Panc1 (cell line): ENCODE results near the gene ZCCHC24. TPM values are rescaled to one million over a fixed set of nuclear protein-coding genes. Genes with fewer than 3 reads are reported as not detected.

Source experiments
- ATAC-seq: fragments of 200-7000 bp; cut with Tn5 transposase; 2 replicates; pipeline ENCODE4 v1.9.1; 2020; ENCODE audit warnings: mild to moderate bottlenecking, moderate library complexity
- BruUV-seq: library from RNA; stranded (reverse); fragments of 400-500 nt; replicated peaks from 2 replicates; lab custom pipeline; 2021; lab: Mats Ljungman, UMichigan
- CTCF ChIA-PET: fragments of 300-600 bp; sonication (Branson Sonifier 250); formaldehyde crosslinking; loops from one replicate; lab custom pipeline; 2022; ENCODE audit warnings: antibody characterized with exemption; lab: Charles Lee
- POLR2A ChIA-PET: fragments of 300-600 bp; sonication (Branson Sonifier 250); formaldehyde crosslinking; loops from one replicate; lab custom pipeline; 2022; ENCODE audit warnings: antibody characterized with exemption; lab: Charles Lee
- DNase-seq: peaks from one replicate; pipeline ENCODE4 v3.0.0-alpha.2; 2010; ENCODE audit warnings: low read depth, low spot score
- H3K27ac ChIP-seq: 2 replicates; pipeline ENCODE4 v1.5.1; 2011; ENCODE audit warnings: mild to moderate bottlenecking, low read length, inconsistent platforms
- H3K27me3 ChIP-seq: fragments of 200-500 bp; sonication (Bioruptor generic); 2 replicates; pipeline ENCODE4 v1.6.0; 2014; ENCODE audit warnings: low read length, inconsistent platforms; ENCODE audit not compliant: control insufficient read depth, insufficient read depth
- H3K36me3 ChIP-seq: fragments of 200-500 bp; sonication (Bioruptor generic); 2 replicates; pipeline ENCODE4 v1.5.1; 2014; ENCODE audit warnings: inconsistent platforms, mild to moderate bottlenecking, low read length, moderate library complexity; ENCODE audit not compliant: control insufficient read depth, insufficient read depth
- H3K4me1 ChIP-seq: 2 replicates; pipeline ENCODE4 v1.5.1; 2011; ENCODE audit warnings: inconsistent platforms, mild to moderate bottlenecking, low read length, moderate library complexity; ENCODE audit not compliant: control insufficient read depth, insufficient read depth
- H3K4me3 ChIP-seq, 2 experiments: 2 replicates each; pipeline ENCODE4 v1.5.1; 2011 to 2012; ENCODE audit warnings: low read depth in 2 of 2, low read length in 2 of 2, mild to moderate bottlenecking in 2 of 2, inconsistent platforms in 1 of 2, moderate library complexity in 1 of 2
- H3K9me3 ChIP-seq: fragments of 200-500 bp; sonication (Bioruptor generic); 2 replicates; pipeline ENCODE4 v1.5.1; 2014; ENCODE audit warnings: low read depth, mild to moderate bottlenecking, inconsistent platforms, low read length, moderate library complexity; ENCODE audit not compliant: control insufficient read depth, insufficient read depth
- CTCF ChIP-seq: fragments of 450-650 bp; IDR thresholded peaks from 2 replicates; pipeline ENCODE4 v1.5.1; 2017; ENCODE audit warnings: mild to moderate bottlenecking
- POLR2AphosphoS5 ChIP-seq: IDR thresholded peaks from 2 replicates; pipeline ENCODE4 v1.6.1; 2012; ENCODE audit warnings: mild to moderate bottlenecking, low read depth, low read length, moderate library complexity
- REST ChIP-seq, 2 experiments: IDR thresholded peaks; 2 replicates each; pipeline ENCODE4 v1.6.1; 2011 to 2012; ENCODE audit warnings: low read depth in 2 of 2, control low read depth in 1 of 2, low read length in 1 of 2, mild to moderate bottlenecking in 1 of 2, moderate library complexity in 1 of 2; ENCODE audit not compliant: insufficient read depth in 1 of 2
- SIN3A ChIP-seq: IDR thresholded peaks from 2 replicates; pipeline ENCODE4 v1.6.1; 2012; ENCODE audit warnings: low read depth, mild to moderate bottlenecking, low read length, moderate library complexity, borderline replicate concordance; ENCODE audit not compliant: insufficient read depth
- TCF7L2 ChIP-seq: IDR thresholded peaks from 2 replicates; pipeline ENCODE4 v1.6.1; 2011; ENCODE audit warnings: mild to moderate bottlenecking, low read depth, low read length, inconsistent platforms
- in situ Hi-C: cut with HindIII; loops from 2 replicates; pipeline ENCODE4 v1.10.0; 2016; ENCODE audit warnings: low sequenced_read_pairs, low pct_unique_long_range_greater_than_20kb
- intact Hi-C: fragments of 100-400 bp; cut with micrococcal nuclease; formaldehyde crosslinking; loops from one replicate; pipeline ENCODE4 v1.10.0; 2022; ENCODE audit not compliant: unreplicated experiment
- total RNA-seq: library from RNA; stranded (reverse); gene quantifications from one replicate; pipeline ENCODE4 v1.2.1, GENCODE V29; 2021; ENCODE audit not compliant: unreplicated experiment

ZCCHC24 gene
- total RNA-seq, 1 experiment from 2014 or later = 7.8 TPM

GRCh38 chr10:79416578-79417255 lies 28.7 kb downstream of the ZCCHC24 start:
- no peak overlapping the region for H3K27ac ChIP-seq
- TF ChIP-seq REST (IDR thresholded peaks at IDR 0.05; ENCODE audit: insufficient read depth in 1 of 2, low read depth in 2 of 2, low read length in 1 of 2) (no peak), POLR2AphosphoS5 (no peak), TCF7L2 (no peak), SIN3A (no peak), CTCF (no peak)
- intact Hi-C loops = no loop called here
- ChIA-PET CTCF (interaction anchor here (0.6 kb wide), 1 partner anchor 42 kb away, joined by 3 read pairs; no protein-coding TSS in a partner anchor), POLR2A (interaction anchor here (0.6 kb wide), 1 partner anchor 112 kb away, joined by 3 read pairs; no protein-coding TSS in a partner anchor)
- DNase-seq (no peak), ATAC-seq (no peak)
- H3K4me1 ChIP-seq = no peaks in the 10 kb centered on the region
- no peaks in the 10 kb centered on the region for H3K9me3 ChIP-seq
- BruUV-seq = no TSS peak
- H3K4me3 ChIP-seq = no peak overlapping the region
- no peaks in the 10 kb centered on the region for H3K36me3 ChIP-seq
- in situ Hi-C loops = no loop called here
- H3K27me3 ChIP-seq = no peaks in the 10 kb centered on the region

- H3K36me3 ChIP-seq = no peaks in the 10 kb centered on the region
- H3K27me3 ChIP-seq = no peaks in the 10 kb centered on the region
- no peaks in the 10 kb centered on the region for H3K4me1 ChIP-seq
- in situ Hi-C loops = no loop called here
- TF ChIP-seq POLR2AphosphoS5 = no peak
- TF ChIP-seq SIN3A = no peak
- no peak for TF ChIP-seq REST (IDR thresholded peaks at IDR 0.05; ENCODE audit: insufficient read depth in 1 of 2, low read depth in 2 of 2, low read length in 1 of 2)
- no peak for TF ChIP-seq TCF7L2
- no peak for TF ChIP-seq CTCF
- no peaks in the 10 kb centered on the region for H3K9me3 ChIP-seq
- CTCF ChIA-PET = interaction anchor here (0.6 kb wide), 1 partner anchor 42 kb away, joined by 3 read pairs; no protein-coding TSS in a partner anchor
- no peak overlapping the region for H3K4me3 ChIP-seq
- POLR2A ChIA-PET = interaction anchor here (0.6 kb wide), 1 partner anchor 112 kb away, joined by 3 read pairs; no protein-coding TSS in a partner anchor
- BruUV-seq = no TSS peak
- ATAC-seq = no peak
- intact Hi-C loops = no loop called here
- no peak overlapping the region for H3K27ac ChIP-seq
- no peak for DNase-seq
Measured at GRCh38 chr10:79415736-79416577, 29.5 kb downstream of the ZCCHC24 start.
